ENCODE data around the gene ACOX3.

Gene ACOX3

DNA sequence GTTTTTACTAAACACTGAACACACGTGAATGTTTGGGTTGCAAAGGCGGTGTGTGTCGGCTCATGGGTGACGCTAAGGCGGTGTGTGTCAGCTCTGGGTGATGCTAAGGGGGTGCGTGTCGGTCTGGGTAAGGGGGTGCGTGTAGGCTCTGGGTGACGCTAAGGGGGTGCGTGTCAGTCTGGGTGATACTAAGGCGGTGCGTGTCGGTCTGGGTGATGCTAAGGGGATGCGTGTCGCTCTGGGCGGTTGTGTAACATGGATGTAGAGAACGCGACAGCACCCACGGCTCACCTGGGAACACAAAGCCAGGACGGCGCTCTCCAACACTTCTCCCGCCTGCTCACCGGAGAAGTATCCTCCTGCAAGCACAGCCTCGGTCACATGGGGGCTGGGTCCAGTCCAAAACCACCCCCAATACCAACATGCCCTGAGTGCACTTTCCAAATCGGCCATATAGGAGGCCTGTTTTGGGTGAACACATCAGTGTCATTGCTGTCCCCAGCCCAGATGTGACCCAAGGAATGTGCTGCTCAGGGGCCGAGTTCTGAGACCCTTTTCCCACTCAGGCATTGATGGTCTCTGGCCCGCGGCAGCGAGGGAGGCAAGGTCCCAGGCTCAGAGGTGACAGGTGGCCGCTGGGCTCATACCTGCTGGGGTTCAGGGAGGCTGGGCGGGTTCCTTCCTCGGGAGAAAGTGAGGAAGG, 67.1 kb downstream of the ACOX3 start:
- DNase-seq (ENCODE audit: low read depth) = no peak

DNA sequence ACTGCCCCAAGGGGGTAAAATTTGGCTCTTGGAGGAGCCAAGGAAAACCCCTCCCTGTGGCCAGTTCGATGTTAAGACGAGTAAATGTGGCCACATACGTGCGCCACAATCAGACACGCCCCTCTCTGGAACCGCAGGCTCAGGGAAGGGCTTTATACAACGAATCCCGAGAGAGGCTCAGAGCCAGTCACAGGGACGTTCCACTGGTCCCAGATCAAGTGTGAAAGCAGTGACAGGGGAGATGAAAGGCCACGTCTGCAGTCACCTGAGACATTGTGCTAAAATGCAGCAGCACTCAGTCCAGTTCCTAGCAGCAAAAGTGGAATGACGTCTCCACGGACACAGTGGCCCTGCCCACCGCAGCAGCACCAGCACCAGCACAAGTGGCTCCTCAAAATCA, 68.0 kb downstream of the ACOX3 start:
- no peak for DNase-seq (ENCODE audit: low read depth)

DNA sequence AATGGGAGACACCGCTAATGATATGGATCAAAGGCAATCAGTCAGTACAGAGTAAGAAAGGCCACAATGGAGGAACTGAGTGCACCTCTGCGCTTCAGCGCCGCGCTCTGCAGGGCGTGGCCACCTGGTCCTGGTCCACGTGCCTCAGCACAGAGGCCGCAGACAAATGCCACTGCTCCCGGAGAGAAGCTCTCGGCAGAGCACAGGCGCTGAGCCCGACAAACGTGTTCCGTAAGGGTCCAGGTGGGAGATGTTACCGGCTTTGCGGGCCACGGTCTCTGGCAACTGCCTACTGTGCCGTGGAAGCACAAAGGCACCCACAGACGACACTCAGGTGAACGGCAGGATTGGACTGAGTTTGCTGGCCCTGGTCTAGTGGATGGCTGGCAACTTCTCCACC, 68.9 kb downstream of the ACOX3 start:
- no peak for DNase-seq (ENCODE audit: low read depth)

DNA sequence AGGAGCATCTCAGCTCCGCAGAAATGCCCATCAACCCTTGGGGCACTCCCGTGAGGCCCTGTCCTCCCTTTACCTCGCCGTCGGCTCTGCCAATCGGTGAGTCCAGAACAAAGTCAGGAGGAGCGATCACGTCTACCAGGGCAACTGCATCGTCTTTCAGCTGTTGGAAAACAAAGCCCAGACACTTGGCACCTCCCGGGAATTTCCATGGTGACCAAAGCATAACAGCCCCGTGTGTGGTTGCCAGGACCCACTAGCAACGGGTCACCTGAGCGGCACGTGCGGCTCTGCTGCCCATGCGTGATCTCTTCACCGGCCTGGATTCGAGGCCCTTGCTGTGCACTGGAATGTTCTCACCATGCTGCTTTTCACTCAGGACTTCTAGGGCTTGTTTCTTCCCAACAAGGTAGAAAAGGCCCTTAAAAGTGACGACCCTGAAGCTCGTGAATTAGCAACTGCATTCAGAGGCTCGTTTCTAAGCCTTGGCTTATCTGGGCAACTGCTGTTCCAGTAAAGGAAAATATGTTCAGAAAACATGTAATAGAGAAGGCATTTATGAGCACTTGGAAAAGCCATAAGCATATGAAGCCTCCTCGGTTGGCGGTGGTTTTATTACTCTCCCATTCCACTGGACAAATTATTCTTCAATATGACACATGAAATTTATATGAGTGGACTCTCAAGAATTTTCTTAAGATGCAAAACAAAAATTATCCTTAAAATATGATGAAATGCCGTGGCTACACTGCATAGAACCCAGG, 69.5 kb downstream of the ACOX3 start:
- DNase-seq (ENCODE audit: low read depth) = no peak

DNA sequence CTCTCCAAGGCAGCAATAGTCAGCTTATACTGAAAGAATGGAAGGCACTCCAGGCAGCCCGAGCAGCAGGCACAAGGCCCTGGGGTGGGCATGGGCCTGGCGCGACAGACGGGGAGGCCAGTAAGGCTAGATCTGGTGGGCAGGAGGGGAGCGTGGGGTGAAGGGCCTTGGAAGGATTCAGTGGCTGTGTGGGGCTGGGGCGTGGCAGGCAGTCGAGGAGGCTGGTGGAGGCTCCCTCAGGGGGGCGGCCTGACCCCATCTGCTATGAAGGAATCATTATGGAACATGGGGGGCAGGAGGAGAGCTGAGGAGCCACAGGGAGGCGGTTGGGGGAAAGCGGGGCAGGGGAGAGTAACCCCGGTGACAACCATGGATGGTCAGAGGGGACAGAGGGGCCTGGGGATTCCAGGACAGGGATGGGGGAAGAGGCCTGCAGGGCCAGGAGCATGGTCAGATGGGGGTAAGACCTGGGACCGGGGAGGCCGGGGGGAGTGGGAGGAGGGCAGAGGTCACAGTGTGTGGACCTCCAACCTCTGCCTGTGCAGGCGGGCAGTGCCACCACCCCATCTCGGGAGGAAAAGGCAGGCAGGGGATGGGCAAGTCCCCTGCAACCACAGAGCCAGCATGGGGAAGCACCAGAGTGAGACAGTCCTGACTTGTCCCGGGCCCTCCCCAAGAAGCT, 70.3 kb downstream of the ACOX3 start:
- DNase-seq (ENCODE audit: low read depth) = no peak

DNA sequence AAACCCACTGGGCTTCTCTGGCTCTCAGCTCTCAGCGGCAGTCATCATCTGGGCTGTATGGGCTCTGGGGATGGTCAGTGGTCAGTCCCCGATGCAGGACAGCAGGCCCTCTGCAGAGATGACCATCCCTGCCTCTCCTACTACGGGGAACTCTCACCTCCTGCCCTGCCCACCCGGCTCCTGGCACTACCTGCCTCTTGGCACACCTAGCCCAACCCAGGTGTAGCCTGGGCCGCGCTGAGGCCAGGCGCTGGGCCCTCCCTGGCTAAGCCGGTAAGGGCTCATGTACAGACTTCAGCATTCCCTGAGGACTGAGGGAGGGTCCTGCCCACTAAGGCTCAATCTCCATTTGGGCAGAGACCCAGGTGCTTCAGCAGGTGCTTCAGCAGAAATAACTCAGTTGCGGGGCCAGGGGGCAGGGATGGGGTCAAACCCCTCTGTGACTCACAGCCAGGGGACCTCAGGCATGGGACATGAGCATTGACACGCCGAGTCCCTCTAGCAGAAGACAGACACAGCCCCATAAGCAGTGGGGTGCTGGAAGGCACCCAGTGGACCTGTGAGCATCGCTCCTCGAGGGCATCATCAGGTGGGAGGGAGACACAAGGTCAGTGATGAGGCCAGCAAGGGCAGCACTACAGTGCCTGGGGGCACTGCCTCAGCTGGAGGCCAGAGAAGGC, 71.0 kb downstream of the ACOX3 start:
- DNase-seq (ENCODE audit: low read depth) = no peak

DNA sequence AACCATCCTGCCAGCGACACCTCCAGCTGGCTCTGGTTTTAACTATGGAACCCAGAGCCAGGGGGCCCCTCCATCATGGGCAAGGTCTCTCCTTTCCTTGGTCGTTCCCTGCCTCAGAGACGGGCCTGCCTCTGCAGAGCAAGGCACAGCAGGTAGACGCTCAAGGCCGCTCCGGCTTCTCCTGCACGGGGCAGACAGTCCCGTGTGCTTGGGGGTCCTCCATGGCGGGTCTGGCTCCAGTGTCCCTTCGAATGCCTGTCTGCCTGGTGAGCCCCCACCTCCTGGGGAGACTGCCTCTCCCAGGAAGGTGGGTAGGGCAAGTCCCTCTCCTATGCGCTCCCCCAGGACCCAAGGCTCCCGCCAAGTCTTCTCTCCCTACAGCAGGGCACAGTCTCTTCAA, 71.5 kb downstream of the ACOX3 start:
- no peak for DNase-seq (ENCODE audit: low read depth)

DNA sequence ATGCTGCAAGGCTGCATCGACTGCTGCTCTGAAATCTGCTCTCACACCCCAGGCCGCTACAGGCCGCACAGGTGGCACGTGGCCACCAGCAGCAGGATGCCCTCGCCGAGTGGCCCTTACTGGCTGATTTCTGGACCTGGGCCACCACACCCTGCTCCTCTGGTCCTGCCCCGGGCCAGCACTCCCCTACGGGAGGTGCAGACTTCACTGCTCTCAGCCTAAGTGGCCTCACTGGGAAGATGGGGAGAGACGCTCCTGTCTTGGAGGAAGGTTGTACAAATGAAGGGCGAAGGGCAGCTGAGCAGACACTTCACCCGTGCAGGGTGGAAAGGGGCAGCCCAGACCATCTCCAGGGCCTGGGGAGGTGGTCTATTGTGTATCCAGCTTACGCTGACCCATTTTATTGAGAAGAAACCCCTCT, 72.5 kb downstream of the ACOX3 start:
- no peak for DNase-seq (ENCODE audit: low read depth)

DNA sequence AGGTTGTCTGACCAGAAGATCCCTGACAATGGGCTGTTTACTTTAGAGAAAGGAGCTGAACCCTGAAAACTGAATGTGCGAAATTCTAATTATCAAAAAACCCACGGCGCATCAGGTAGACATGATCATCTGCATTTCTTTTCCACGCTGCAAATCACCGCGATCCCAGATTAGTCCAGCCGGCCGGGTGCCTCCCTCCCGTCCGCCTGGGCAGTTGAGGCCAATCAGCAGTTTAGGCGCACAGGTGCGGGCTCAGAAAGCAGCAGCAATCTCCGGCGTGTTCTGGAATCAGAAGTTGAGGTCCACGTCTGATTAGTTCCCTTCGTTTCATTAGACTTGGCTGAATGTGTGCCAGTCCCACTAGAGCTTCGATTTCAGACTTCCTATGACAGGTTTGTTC, 73.9 kb downstream of the ACOX3 start:
- DNase-seq (ENCODE audit: low read depth) = no peak

DNA sequence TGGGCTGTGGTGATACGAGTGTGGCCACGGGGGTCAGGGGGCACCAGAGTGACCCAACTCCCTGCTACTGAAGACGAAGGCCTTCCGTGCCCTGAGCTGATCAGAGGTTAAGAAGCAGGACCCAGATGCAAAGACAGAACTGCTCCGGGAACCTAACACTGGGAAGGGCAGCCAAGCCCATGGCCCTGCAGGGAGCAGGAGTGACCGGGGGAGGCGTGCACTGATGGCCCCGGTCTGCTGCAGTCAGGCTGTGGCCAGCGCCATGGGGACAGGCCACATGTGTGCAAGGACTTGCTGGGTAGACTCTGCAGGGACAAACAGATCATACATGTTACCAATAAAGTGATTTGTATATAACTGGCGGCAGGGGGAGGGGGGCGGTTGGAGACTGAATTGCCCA, 74.6 kb downstream of the ACOX3 start:
- DNase-seq (ENCODE audit: low read depth) = no peak

DNA sequence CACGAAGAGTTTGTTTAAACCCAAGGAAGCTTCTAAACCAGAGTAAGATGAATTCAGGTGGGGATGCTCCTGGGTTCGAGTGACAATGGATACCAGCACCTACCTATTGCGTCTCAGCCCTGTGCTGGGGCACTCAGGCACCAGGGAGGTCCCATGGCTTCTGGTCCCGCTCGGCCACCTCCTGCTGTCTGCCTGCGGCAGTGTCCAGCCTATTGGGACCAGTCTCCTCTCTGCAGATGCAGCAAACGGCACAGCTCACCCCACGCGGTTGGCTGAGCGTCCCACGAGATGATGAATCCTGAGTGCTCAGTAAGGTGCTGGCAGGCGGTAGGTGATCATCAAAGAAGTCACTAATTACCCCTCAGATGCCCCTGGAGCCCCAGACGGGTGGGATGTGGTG, 75.2 kb downstream of the ACOX3 start:
- no peak for DNase-seq (ENCODE audit: low read depth)

DNA sequence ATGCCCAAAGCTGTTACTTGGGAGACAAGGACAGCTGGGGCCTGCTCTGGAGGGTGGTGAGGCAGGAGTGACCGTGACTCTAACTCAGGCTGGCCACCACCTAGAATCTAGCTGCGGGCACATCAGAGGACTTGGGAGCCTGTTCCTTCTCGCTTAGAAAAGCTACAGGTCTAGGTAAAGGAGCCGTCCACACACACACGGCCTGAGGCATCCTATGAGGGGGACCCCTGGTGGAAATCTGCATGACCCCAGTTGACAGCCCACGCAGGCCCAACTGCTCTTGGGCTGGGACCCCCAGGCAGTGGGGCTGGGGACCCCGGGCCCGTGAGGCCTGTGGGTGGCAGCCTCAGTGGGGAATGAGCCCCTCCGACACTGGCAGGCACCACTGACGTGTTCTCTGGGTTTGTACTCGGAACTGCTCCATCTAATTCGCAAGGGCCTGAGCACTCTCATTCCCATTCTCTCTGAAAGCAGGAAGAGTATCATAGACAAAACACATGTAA, 75.6 kb downstream of the ACOX3 start:
- no peak for DNase-seq (ENCODE audit: low read depth)

DNA sequence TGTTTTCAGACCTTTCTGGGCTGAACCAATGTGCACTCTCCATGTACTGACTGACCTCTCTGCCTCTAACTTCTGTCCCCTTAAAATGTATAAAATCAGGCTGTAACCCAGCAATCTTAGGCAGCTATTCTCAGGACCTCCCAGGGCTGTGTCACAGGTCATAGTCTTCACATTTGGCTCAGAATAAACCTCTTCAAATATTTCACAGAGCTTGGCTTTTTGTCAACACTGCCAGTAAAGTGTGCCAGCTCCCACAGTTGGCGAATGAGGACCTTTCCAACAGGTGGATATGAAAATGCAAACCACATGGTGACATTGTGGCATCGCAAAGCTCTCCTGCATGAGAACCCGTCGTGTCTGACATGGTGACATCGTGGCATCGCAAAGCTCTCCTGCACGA, 76.4 kb downstream of the ACOX3 start:
- DNase-seq (ENCODE audit: low read depth) = no peak

DNA sequence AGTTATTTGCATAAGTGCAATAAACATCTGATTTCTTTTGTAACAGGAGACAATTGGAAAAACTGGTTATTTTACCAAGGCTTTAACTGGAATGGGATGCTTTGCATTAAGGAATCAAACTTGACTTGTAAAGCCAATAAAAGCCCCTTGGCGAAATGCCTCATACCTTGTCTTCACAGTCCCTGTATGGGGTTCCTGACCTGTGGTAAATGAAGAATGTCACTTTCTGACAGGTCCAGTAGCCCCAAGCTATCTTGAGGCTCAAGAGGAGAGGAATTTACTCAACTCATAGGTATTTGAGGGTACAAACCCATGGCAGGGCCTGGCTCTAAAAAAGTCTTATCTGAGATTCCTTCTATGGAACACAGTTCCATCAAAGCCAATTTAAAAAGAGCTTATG, 78.0 kb downstream of the ACOX3 start:
- DNase-seq (ENCODE audit: low read depth) = no peak

DNA sequence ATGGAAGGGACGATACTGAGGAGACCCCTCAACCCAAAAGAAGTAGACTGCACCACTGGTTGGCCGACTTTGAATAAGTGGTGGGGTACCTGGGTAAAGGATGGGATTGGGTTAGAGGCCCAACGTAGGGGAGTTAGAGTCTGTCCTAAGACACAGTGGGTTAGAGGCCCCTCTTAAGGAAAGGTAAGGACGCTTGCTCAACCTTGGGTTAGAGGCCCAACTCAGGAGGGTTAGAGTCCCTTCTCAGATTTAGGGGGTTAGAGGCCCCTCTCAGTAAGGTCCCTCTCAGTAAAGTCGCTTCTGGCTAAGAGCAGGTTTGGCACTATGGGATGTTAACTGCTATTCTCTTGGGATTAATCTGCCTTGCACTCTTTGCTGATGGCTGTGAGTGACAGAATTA, 81.3 kb downstream of the ACOX3 start:
- DNase-seq (ENCODE audit: low read depth) = no peak

DNA sequence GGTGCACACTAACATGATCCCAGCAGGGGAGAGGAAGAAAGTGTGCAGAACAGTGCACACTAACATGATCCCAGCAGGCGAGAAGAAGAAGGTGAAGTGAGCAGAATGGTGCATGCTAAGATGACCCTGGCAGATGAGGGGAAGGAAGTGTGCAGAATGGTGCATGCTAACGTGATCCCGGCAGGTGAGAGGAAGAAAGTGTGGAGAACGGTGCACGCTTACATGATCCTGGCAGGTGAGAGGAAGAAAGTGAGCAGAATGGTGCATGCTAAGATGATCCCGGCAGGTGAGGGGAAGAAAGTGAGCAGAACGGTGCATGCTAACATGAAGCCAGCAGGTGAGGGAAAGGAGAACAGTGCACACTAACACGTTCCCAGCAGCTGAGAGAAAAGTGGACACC, 83.7 kb downstream of the ACOX3 start:
- DNase-seq (ENCODE audit: low read depth) = no peak

DNA sequence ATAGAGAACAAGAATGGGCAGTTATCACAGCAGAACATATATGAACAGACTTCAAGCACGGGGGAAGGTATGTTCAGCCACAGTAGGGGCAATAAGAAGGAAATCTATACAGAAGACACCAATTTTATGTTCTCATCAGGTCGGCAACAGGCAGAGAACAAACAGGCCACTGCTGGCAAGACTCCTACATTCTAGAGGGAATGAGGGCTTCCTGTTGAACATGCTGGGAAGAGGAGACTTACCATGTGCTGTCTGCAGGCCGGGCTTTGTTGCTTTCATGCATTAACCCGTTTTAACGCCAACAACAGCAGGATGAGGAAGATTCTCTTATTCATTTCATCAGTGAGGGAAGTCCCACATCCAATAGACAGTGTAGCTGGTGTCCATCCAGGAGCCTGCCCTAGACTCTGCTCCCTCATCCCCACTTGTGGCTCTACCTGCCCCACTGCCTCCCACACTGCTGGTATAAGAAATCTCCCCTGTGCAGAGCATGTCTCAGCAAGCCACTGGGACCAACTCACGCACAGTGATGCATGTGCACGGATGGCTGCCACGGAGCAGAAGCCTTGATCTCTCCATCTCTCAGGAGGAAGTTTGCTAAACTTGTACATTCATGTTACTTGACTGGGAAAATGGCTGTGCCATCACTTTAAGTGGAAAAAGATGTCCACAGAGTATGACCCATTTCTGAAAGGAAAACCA, 84.5 kb downstream of the ACOX3 start:
- DNase-seq (ENCODE audit: low read depth) = no peak

DNA sequence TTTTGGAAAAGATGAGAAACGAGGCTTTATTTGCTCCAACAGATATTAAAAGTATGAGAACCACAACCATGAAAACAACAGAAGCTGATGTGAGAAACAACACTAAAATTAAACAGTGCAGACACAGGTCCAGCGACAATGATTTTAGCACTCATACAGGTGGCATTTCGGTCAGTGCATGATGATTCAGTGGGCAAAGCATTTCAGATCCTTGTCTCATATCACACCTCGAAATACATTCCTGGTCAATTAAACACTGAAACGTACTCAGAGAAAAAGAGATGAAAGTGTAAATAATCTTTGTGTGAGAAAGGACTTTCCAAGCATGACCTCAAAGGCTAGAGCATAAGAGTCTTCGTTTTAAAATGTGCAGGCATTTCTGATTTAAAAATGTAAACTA, 85.2 kb downstream of the ACOX3 start:
- DNase-seq (ENCODE audit: low read depth) = no peak

DNA sequence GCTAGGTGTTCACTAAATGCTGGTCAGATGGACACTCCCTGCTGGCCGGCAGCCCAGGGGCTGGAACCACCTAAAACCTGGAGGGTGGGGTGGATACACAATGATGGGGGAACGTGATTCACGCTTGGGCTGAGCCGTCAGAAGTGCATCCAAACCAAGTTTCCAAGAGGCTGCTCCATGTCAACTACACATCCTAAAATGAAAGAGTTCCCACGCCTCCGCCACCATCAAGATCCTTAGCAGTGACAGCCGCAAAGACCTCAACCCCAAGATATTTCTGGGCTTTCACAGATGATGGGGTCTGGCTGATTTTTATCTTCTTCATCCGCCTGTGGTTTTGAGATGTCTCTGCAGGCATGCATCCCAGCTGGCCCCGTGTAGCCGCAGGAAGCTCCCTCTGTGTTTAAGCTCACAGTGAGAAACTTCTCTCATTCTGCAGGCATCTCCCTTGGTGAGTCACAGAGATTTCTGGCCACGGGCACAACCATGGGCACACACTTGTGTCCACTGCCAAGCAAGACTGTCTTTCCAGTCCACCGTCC, 86.5 kb downstream of the ACOX3 start:
- DNase-seq (ENCODE audit: low read depth) = no peak

DNA sequence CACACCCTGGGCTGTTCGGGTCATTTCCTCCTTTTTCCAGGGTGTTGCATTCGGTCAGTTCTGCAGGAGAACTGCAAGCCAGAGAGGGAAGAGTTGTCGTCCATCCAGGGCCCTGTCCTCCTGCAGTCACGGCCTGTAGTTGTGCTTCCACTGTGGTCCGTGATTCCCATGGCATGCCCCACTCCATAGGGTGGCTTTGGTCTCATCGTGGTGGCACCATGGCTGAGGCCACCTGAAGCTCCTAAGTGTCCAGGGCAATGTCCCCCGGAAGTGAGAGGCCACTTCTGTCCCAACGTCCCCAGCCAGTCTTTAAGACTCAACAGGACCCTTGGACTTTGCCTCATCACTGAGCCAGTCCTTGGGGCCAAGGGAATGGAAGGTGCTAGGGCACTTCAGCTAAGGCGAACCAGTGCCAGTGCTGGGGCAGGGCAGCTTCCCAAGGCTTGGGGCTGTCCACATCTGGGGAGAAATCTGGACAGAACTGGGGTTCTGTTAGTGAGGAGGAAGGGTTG, 87.3 kb downstream of the ACOX3 start:
- no peak for DNase-seq (ENCODE audit: low read depth)

DNA sequence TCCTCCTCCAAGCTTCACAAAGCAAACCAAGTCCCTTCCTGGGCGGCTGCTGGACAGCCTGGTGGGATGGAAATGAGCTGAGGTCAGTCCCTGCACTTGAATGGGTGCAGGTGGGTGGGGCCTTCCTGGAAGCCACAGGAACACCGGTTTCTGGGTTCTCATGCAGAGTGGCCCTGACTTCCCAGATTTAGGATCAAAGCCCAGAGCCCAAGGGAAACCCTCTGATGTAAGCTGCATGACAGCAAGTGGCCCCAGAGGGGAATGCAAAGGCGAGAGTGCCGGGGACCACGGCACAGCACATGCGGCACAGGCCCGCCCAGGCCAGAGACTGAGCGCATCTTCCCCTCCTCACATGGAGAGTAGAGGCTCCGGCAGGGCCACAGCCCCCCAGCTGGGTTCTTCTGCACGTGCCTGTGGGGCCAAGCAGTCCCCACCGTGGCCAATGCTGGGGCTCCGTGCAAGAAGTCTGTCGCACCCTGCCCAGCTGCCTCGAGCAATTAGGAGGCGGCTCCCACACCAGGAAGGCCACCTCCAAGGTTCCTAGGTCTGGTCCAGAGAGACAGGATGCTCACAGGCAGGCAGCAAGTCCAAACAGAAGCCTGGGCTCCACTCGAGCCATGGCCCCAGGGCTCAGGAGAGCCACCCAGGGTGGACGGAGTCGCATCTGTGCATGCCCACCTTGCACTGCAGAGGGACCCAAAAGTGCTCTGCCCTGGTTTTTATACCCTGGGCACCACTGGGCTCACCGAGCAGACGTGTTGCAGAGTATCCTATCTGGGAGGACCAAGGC, 88.0 kb downstream of the ACOX3 start:
- DNase-seq (ENCODE audit: low read depth) = no peak
